Panc1 (cell line): Measurements from ENCODE around the gene FAAP20. TPM values are rescaled to one million over a fixed set of nuclear protein-coding genes. Genes with fewer than 3 reads are reported as not detected.

ENCODE experiments used
- ATAC-seq: fragments of 200-7000 bp; cut with Tn5 transposase; 2 replicates; pipeline ENCODE4 v1.9.1; 2020; ENCODE audit warnings: mild to moderate bottlenecking, moderate library complexity
- BruUV-seq: library from RNA; stranded (reverse); fragments of 400-500 nt; replicated peaks from 2 replicates; lab custom pipeline; 2021; lab: Mats Ljungman, UMichigan
- CTCF ChIA-PET: fragments of 300-600 bp; sonication (Branson Sonifier 250); formaldehyde crosslinking; loops from one replicate; lab custom pipeline; 2022; ENCODE audit warnings: antibody characterized with exemption; lab: Charles Lee
- POLR2A ChIA-PET: fragments of 300-600 bp; sonication (Branson Sonifier 250); formaldehyde crosslinking; loops from one replicate; lab custom pipeline; 2022; ENCODE audit warnings: antibody characterized with exemption; lab: Charles Lee
- DNase-seq: peaks from one replicate; pipeline ENCODE4 v3.0.0-alpha.2; 2010; ENCODE audit warnings: low read depth, low spot score
- H3K27ac ChIP-seq: 2 replicates; pipeline ENCODE4 v1.5.1; 2011; ENCODE audit warnings: mild to moderate bottlenecking, low read length, inconsistent platforms
- H3K27me3 ChIP-seq: fragments of 200-500 bp; sonication (Bioruptor generic); 2 replicates; pipeline ENCODE4 v1.6.0; 2014; ENCODE audit warnings: low read length, inconsistent platforms; ENCODE audit not compliant: control insufficient read depth, insufficient read depth
- H3K36me3 ChIP-seq: fragments of 200-500 bp; sonication (Bioruptor generic); 2 replicates; pipeline ENCODE4 v1.5.1; 2014; ENCODE audit warnings: inconsistent platforms, mild to moderate bottlenecking, low read length, moderate library complexity; ENCODE audit not compliant: control insufficient read depth, insufficient read depth
- H3K4me1 ChIP-seq: 2 replicates; pipeline ENCODE4 v1.5.1; 2011; ENCODE audit warnings: inconsistent platforms, mild to moderate bottlenecking, low read length, moderate library complexity; ENCODE audit not compliant: control insufficient read depth, insufficient read depth
- H3K4me3 ChIP-seq, 2 experiments: 2 replicates each; pipeline ENCODE4 v1.5.1; 2011 to 2012; ENCODE audit warnings: low read depth in 2 of 2, low read length in 2 of 2, mild to moderate bottlenecking in 2 of 2, inconsistent platforms in 1 of 2, moderate library complexity in 1 of 2
- H3K9me3 ChIP-seq: fragments of 200-500 bp; sonication (Bioruptor generic); 2 replicates; pipeline ENCODE4 v1.5.1; 2014; ENCODE audit warnings: low read depth, mild to moderate bottlenecking, inconsistent platforms, low read length, moderate library complexity; ENCODE audit not compliant: control insufficient read depth, insufficient read depth
- CTCF ChIP-seq: fragments of 450-650 bp; IDR thresholded peaks from 2 replicates; pipeline ENCODE4 v1.5.1; 2017; ENCODE audit warnings: mild to moderate bottlenecking
- POLR2AphosphoS5 ChIP-seq: IDR thresholded peaks from 2 replicates; pipeline ENCODE4 v1.6.1; 2012; ENCODE audit warnings: mild to moderate bottlenecking, low read depth, low read length, moderate library complexity
- REST ChIP-seq, 2 experiments: IDR thresholded peaks; 2 replicates each; pipeline ENCODE4 v1.6.1; 2011 to 2012; ENCODE audit warnings: low read depth in 2 of 2, control low read depth in 1 of 2, low read length in 1 of 2, mild to moderate bottlenecking in 1 of 2, moderate library complexity in 1 of 2; ENCODE audit not compliant: insufficient read depth in 1 of 2
- SIN3A ChIP-seq: IDR thresholded peaks from 2 replicates; pipeline ENCODE4 v1.6.1; 2012; ENCODE audit warnings: low read depth, mild to moderate bottlenecking, low read length, moderate library complexity, borderline replicate concordance; ENCODE audit not compliant: insufficient read depth
- TCF7L2 ChIP-seq: IDR thresholded peaks from 2 replicates; pipeline ENCODE4 v1.6.1; 2011; ENCODE audit warnings: mild to moderate bottlenecking, low read depth, low read length, inconsistent platforms
- in situ Hi-C: cut with HindIII; loops from 2 replicates; pipeline ENCODE4 v1.10.0; 2016; ENCODE audit warnings: low sequenced_read_pairs, low pct_unique_long_range_greater_than_20kb
- intact Hi-C: fragments of 100-400 bp; cut with micrococcal nuclease; formaldehyde crosslinking; loops from one replicate; pipeline ENCODE4 v1.10.0; 2022; ENCODE audit not compliant: unreplicated experiment
- total RNA-seq: library from RNA; stranded (reverse); gene quantifications from one replicate; pipeline ENCODE4 v1.2.1, GENCODE V29; 2021; ENCODE audit not compliant: unreplicated experiment

The FAAP20 gene
- total RNA-seq, 1 experiment from 2014 or later = 177 TPM

- TF ChIP-seq CTCF (no peak), TCF7L2 (no peak), POLR2AphosphoS5 (no peak), SIN3A (no peak), REST (IDR thresholded peaks at IDR 0.05; ENCODE audit: insufficient read depth in 1 of 2, low read depth in 2 of 2, low read length in 1 of 2) (no peak)
- DNase-seq (no peak), ATAC-seq (no peak)
- no peaks in the 10 kb centered on the region for H3K9me3 ChIP-seq
- no peaks in the 10 kb centered on the region; the same call in 1 of the 2 replicates for H3K36me3 ChIP-seq
- POLR2A ChIA-PET = no interaction called here
- intact Hi-C loops (loop anchor here (2.0 to 10.0 kb wide), 2 partner anchors 121 to 187 kb away; no protein-coding TSS in a partner anchor), in situ Hi-C loops (loop anchor here (10.0 kb wide), 1 partner anchor 201 kb away; the partner anchor contains the start of genes MORN1 and RER1)
- H3K27ac ChIP-seq = peak overlapping the region; percentile 90
- peak overlapping the region; percentile 63 to 71 for H3K4me3 ChIP-seq
- BruUV-seq = no TSS peak
- H3K27me3 ChIP-seq = no peaks in the 10 kb centered on the region
- CTCF ChIA-PET = interaction anchor here (1.2 kb wide), 1 partner anchor 35 kb away, joined by 5 read pairs; no protein-coding TSS in a partner anchor
- H3K4me1 ChIP-seq = peaks cover 41% of the 10 kb centered on the region
Measured at GRCh38 chr1:2193514-2194281, 874 bp downstream of the FAAP20 start.

GRCh38 chr1:2192031-2192995 lies 2.3 kb downstream of the FAAP20 start:
- no TSS peak for BruUV-seq
- CTCF ChIA-PET = no interaction called here
- TF ChIP-seq POLR2AphosphoS5 (no peak), TCF7L2 (no peak), REST (IDR thresholded peaks at IDR 0.05; ENCODE audit: insufficient read depth in 1 of 2, low read depth in 2 of 2, low read length in 1 of 2) (no peak), SIN3A (no peak), CTCF (no peak)
- Histone ChIP-seq H3K27ac (peak overlapping the region; percentile 90), H3K9me3 (no peaks in the 10 kb centered on the region), H3K4me1 (peaks cover 37% of the 10 kb centered on the region), H3K4me3 (peak overlapping the region in 1 of 2 experiments; percentile 71; a peak in 3 of 4 replicates), H3K27me3 (no peaks in the 10 kb centered on the region), H3K36me3 (no peaks in the 10 kb centered on the region; the same call in 1 of the 2 replicates)
- in situ Hi-C loops = loop anchor here (10.0 kb wide), 1 partner anchor 202 kb away; the partner anchor contains the start of genes MORN1 and RER1
- ATAC-seq (no peak), DNase-seq (no peak)
- intact Hi-C loops = loop anchor here (10.0 kb wide), 1 partner anchor 122 kb away; no protein-coding TSS in a partner anchor
- POLR2A ChIA-PET = no interaction called here
